Pons (tissue), 1 donor: ENCODE results near the gene TNC.
"Not testable (repeated sequence)": the region's sequence is repeated elsewhere in the genome, so short reads cannot be mapped to it uniquely, and the experiment has no call there.

Experiments
- DNase-seq: peaks from one replicate; pipeline ENCODE4 v3.0.0-alpha.2; 2016; ENCODE audit warnings: low spot score

Gene TNC

DNA sequence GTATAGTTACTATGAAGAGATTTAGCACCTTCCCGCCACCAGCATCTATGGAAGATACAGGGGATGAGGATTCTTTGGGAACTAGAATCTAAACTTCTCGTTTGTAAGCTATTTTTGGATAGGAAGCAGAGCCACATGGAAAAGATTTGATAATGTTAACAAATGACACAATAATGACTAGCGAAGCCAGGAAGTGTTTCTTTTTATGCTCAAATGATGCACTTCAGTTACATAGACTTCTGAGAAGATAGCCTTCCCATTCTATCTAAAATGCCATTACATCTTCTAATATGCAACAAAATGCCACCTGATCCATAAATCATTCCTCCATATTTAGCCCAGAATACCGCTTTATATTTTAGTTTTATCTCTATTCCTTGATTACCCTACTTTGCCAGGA is 17.0 kb upstream of the TNC start:
- DNase-seq = no peak

GRCh38 chr9:115133649-115134048 is 15.7 kb upstream of the TNC start:
- DNase-seq = no peak

- DNase-seq = no peak
Measured at GRCh38 chr9:115132648-115133047, 14.7 kb upstream of the TNC start.

GRCh38 chr9:115130176-115130575 is 12.2 kb upstream of the TNC start:
- no peak for DNase-seq

- DNase-seq = not testable (repeated sequence)
Measured at GRCh38 chr9:115128726-115129125, 10.8 kb upstream of the TNC start.

DNA sequence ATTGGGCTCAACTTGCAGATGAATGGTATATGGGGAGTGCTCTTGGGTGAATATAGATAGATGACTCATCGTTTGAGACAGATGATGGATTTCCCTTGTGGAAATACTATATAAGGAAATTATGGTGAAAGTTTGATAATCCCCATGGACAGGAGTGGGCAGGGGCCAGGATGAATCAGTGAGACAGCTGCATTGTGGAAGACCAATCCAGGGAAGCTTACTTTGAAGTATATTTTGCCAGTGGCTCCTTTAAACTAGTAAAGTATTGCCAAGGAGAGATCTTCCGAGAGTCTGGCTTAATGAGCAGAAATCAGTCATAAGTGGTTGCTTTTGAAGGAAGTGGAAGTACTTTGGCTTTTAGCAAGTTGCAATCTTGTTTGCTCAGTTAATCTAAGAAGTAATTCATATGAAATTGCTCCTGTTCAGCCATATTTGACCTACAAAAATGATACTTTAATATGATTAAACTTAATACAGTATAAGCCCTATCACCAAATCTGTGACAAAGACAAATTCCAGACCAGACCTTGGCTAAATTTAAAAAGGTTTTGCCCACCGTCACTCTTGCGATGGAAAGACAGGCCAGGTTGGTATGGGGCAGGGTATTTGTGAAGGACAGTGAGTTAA is 9.3 kb upstream of the TNC start:
- DNase-seq = no peak

DNA sequence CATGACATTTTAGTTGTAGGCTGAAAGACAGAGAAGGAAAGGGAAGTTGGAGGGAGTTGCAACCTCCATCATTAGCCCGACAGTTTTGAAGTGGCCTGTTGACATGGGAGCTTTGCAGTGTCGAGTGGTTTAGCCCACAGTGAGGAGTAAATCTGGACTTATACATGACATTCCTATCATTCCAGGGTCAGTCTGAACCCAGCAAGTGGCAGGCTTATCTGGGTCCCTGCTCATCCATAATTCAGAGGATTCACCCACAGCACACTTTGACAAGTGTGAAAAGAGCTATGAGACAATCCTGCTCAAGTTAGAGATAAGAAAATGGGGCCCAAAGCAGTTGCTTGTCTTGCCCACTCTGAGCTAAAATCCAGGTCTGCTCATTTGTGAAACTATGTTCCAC is 8.4 kb upstream of the TNC start:
- no peak for DNase-seq

- no peak for DNase-seq
Measured at GRCh38 chr9:115122937-115123336, 5.0 kb upstream of the TNC start.

DNA sequence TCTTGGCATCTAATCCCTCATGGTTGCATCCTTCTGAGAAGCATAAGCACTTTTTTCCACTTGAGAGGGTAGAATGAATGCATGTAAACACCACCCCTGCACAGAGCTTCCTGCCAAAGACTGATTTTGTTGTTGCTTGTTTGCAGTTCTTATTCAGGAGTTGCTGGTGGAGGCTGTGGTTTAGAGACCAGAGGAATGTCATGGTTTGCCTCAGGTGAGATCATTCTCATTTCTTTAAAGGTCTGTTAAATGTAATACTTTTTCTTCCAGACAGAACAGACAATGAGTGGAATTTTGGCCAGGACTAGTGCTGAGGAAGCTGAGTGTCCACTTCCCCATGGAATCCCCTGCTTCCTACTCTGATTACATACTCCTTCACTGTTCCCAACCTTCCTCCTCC is 3.2 kb upstream of the TNC start:
- DNase-seq = no peak

- peak; percentile 44 for DNase-seq
Measured at GRCh38 chr9:115118879-115119218, 892 bp upstream of the TNC start.

DNA sequence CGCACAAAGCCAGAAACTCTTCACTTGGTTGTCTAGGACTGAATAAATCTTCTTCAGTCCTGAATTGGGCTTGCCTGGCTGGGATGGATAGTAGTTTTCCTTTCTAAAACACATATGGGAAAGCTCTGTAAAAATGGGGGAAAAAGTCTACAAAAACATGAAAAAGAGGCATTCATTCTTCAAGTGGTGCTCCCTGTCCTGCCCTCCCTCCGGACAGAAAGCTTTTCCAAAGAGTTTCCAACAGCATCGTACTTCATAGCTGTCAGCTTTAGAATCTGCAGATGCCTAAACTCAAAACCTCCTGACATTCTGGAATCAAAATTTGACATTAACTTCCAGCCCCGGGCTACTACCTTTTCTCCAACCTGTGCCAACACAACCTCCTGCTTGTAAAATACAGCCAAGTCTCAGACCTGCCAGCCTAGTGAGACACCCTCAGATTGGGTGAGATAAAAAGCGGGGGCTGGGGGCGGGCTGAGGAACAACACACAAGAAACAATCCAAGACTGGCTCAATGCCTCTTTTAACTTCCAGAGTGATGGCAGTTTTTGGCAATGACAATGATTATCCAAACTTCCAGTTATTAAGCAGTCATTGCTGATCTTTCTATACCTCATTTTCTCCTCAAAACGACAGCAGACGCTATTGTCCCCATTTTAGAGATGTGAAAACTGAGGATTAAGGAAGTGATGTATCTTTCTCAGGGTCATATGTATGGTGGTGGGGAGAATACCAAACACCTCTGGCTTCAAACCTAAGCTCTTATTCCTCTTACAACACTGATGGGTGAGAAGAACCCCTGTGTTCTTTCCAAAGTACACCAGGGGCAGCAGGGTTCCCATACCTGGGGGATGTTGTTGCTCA is 1.3 kb downstream of the TNC start:
- no peak for DNase-seq

GRCh38 chr9:115115924-115116323 is 2.0 kb downstream of the TNC start:
- no peak for DNase-seq

DNA sequence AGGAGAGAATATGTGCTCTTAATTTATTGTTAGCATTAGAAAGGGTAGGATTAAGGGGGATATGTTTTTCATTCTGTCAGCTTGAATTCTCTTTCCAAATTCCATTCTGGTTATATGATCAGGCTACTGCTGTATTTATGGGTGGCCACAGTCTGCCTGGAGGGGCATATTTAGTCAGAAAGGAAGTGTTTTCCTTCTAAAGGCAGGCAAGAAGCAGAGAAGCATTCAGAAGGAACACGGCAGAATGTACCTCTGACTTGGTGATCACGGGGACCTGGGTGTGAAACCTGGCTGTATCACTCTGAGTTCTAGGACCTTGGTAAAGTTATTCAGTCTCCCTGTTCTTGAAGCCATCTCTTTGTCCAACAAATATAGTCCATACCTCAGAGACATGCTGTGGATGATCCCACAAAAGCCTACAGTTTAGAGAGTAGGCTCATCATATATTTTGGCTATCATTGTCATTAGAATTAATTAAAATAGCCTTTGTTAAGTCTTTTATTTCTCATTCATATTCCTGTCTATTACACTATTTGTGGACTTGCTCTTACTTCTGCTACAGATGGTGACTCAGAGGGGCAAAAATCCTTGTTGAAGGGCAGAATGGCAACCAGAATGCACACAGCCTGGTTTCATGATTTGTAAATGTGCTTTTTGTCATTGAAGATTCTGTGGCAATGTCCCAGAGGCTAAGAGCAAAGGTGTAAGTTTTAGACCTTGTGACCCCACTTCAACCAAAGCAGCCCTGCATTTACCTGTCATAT is 2.7 kb downstream of the TNC start:
- no peak for DNase-seq

- no peak for DNase-seq
Measured at GRCh38 chr9:115114546-115114945, 3.4 kb downstream of the TNC start.

DNA sequence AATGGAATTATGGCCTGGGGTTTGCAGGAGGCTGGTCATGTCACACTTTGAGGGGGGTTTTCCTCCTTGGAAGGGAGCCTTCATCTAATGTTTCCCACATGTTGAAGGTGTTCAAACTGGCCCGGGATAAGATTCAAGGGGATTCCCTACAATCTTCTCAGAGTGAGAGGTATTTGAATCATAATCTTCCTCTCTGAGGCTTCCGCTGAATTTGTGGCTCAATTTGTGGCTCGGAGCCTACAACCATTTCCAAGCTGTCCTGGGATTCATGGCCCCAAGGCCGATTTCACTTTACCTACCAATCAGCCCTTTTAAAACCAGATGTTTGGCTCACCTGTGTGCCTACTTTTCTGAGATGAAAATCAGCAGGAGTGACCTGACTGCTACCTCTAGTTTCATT is 3.9 kb downstream of the TNC start:
- no peak for DNase-seq

DNA sequence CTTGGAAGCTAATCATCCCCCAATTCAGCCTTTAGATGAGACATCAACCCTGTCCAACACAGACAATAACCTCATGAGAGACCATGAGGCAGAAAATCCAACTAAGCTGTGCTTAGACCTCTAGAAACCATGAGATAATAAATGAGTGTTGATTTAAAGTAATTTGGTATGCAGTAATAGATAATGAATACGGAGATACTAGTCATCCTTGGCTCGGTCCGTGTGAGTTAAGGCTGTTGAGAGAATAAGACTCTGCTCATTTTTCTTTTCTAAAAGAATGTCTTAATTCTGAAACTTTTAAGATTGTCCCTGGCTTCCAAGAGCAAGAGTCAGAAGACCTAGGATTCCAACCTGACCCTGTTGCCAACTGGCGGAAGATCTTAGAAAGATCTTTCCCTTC is 6.1 kb downstream of the TNC start:
- no peak for DNase-seq

DNA sequence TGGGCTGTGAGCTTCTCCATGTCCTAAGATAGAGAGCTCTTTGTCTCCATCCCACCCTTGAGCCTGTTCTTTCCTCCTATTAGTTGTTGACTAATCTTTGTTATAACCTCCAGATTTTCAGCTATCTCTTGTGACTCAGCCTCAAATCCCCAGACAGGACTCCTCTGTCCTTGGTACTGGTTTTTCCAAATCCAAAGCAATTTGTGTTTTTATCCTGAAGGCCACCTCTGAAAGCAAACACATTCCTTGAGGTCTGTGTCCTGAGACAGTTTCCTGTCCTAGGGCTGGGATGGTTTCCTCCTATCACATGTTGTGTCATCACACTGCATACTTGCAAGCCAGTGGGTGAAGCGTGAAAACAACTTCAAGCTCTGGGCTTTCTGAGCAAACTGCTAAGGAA is 8.5 kb downstream of the TNC start:
- DNase-seq = no peak

DNA sequence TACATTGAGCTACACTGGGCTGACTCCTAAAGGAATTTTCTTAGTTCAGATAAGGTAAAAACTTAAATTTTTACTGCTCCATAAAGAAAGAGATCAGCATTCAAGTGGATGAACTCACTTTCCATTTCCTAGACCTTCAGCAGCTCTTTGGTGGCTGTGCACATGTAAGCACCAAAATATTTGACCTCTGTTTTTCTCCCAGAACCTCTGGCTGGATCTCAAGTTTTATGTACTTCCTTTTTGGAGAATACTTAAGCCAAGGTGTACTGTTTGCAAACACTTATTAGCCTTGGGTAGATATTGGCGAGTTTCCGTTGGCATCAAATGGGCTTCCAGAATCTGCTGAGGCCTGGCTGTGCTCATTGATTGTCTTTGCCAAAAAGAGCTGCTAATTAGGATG is 10.3 kb downstream of the TNC start:
- DNase-seq = no peak

DNA sequence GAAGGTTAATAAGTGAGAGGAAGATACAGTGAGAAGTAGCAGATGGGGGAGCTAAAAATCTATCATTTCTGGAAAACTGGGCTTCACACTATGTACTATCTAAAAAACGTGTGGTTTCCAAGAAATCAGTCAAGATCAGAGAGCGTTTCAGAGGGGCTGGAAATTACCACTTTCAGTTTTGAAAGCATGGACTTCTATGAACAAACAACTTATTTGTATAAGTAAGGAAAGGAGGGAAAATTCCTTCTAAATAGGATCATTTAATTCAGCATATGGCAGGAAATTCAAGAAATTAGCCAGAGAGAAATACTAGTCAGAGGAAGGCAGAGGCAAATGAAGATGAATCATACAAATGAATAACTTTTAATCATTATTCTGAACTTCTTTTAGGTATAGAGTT is 11.3 kb downstream of the TNC start:
- no peak for DNase-seq

GRCh38 chr9:115106001-115106400 is 12.0 kb downstream of the TNC start:
- DNase-seq = no peak

DNA sequence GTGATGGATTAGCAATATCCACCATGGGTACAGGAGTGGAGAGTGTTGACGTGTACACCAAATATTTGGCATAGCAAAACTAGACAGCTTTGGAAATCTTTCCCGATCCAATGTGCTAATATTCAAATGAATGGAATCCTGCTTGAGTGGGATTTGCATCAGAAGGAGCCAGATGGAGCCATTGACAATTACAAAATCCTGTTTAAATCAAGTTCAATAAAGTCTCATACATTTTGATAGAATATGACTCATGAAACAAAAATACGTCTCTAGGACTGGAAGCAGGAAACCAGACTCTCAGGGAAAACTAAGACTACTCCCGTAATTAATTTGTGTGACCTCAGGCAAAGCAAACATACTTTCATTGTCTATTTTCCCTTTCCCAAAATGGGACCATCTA is 13.0 kb downstream of the TNC start:
- DNase-seq = no peak

GRCh38 chr9:115103746-115104477 is 14.0 kb downstream of the TNC start:
- no peak for DNase-seq
